GM12878 (cell line): ENCODE data around the gene PIK3R4. TPM values are rescaled to one million over a fixed set of nuclear protein-coding genes. Genes with fewer than 3 reads are reported as not detected.

ENCODE experiments used
- ATF7 ChIP-seq: fragments of 450-650 bp; IDR thresholded peaks from 2 replicates; pipeline ENCODE4 v1.6.1; 2016; ENCODE audit warnings: low read depth, mild to moderate bottlenecking
- BCL11A ChIP-seq: IDR thresholded peaks from 2 replicates; pipeline ENCODE4 v1.6.1; 2011; ENCODE audit warnings: low read depth, low read length
- CBX3 ChIP-seq: fragments of 200-600 bp; sonication (generic); IDR thresholded peaks from 2 replicates; pipeline ENCODE4 v1.6.1; 2016; ENCODE audit warnings: low read depth, borderline replicate concordance
- ESRRA ChIP-seq: IDR thresholded peaks from 2 replicates; pipeline ENCODE4 v1.6.1; 2012; ENCODE audit warnings: mild to moderate bottlenecking, low read length, improper control_type of control experiment
- FOS ChIP-seq: IDR thresholded peaks from 3 replicates; pipeline ENCODE4 v1.6.1; 2011; ENCODE audit warnings: borderline replicate concordance; ENCODE audit not compliant: insufficient read length; ENCODE audit errors: extremely low read depth
- FOXK2 ChIP-seq: fragments of 450-650 bp; IDR thresholded peaks from 2 replicates; pipeline ENCODE4 v1.6.1; 2017; ENCODE audit warnings: mild to moderate bottlenecking, moderate library complexity
- KAT2A ChIP-seq: conservative IDR thresholded peaks from 2 replicates; pipeline ENCODE4 v1.6.1; 2011; ENCODE audit warnings: low read depth, low read length; ENCODE audit not compliant: control insufficient read depth
- MEF2B ChIP-seq: fragments of 450-650 bp; IDR thresholded peaks from 2 replicates; pipeline ENCODE4 v1.6.1; 2018; ENCODE audit warnings: mild to moderate bottlenecking, moderate library complexity; ENCODE audit not compliant: partially characterized antibody, poor library complexity, severe bottlenecking
- MXI1 ChIP-seq: fragments of 150-350 bp; IDR thresholded peaks from 2 replicates; pipeline ENCODE4 v1.6.1; 2011; ENCODE audit warnings: low read depth, mild to moderate bottlenecking, inconsistent platforms, low read length, improper control_type of control experiment
- NFXL1 ChIP-seq: fragments of 450-650 bp; IDR thresholded peaks from 2 replicates; pipeline ENCODE4 v1.6.1; 2017; ENCODE audit warnings: antibody characterized with exemption, mild to moderate bottlenecking, borderline replicate concordance
- NR2F1 ChIP-seq: fragments of 450-650 bp; conservative IDR thresholded peaks from 2 replicates; pipeline ENCODE4 v1.6.1; 2017; ENCODE audit warnings: mild to moderate bottlenecking
- RFX5 ChIP-seq: IDR thresholded peaks from 2 replicates; pipeline ENCODE4 v1.6.1; 2011; ENCODE audit warnings: low read depth, low read length, improper control_type of control experiment
- SMAD5 ChIP-seq: IDR thresholded peaks from 2 replicates; pipeline ENCODE4 v1.6.1; 2016; ENCODE audit warnings: antibody characterized with exemption, low read depth
- SPI1 ChIP-seq: IDR thresholded peaks from 2 replicates; pipeline ENCODE4 v1.6.1; 2011; ENCODE audit warnings: low read depth, mild to moderate bottlenecking, low read length, moderate library complexity, borderline replicate concordance; ENCODE audit not compliant: insufficient read depth
- SREBF1 ChIP-seq: IDR thresholded peaks from 2 replicates; pipeline ENCODE4 v1.6.1; 2012; ENCODE audit warnings: mild to moderate bottlenecking, low read length
- ZNF384 ChIP-seq: IDR thresholded peaks from 2 replicates; pipeline ENCODE4 v1.6.1; 2012; ENCODE audit warnings: low read depth, mild to moderate bottlenecking, low read length, improper control_type of control experiment, borderline replicate concordance
- polyA plus RNA-seq, 11 experiments: library from polyadenylated mRNA; depleted of rRNA in 4 of 11; unstranded in 6 of 11; stranded (reverse) in 5 of 11; fragments of >200 nt; fragmentation: Nextera tagmentation in 4 of 11; fragmentation: Illumina TruSeq in 1 of 11; extraction: Ambion mirVana in 4 of 11; extraction: Trizol in 1 of 11; gene quantifications; 1 replicate in 1 of 11; 2 replicates in 10 of 11; pipeline versions ENCODE4 v1.2.1 to v1.2.3, GENCODE V29; 2011 to 2016; ENCODE audit warnings: inconsistent platforms in 2 of 11, missing spikeins in 2 of 11, low read depth in 1 of 11
- total RNA-seq, 4 experiments: library from RNA; depleted of rRNA in 3 of 4; stranded (reverse); fragments of >200 nt in 3 of 4; fragmentation: Illumina TruSeq in 1 of 4; extraction: Trizol in 1 of 4; gene quantifications; 2 replicates each; pipeline versions ENCODE4 v1.2.1 to v1.2.3, GENCODE V29; 2013 to 2021
- TF ChIP-seq, protein P1 (sequence below): fragments of 150-350 bp; IDR thresholded peaks from 2 replicates; pipeline ENCODE4 v1.6.1; 2016; ENCODE audit warnings: low read depth, low read length
- TF ChIP-seq, protein P2 (sequence below): fragments of 450-650 bp; IDR thresholded peaks from 2 replicates; pipeline ENCODE4 v1.6.1; 2017; ENCODE audit warnings: mild to moderate bottlenecking, moderate library complexity
- TF ChIP-seq, protein P3 (sequence below): fragments of 450-650 bp; IDR thresholded peaks from 2 replicates; pipeline ENCODE4 v1.6.1; 2017; ENCODE audit warnings: mild to moderate bottlenecking
- TF ChIP-seq, protein P4 (sequence below): fragments of 450-650 bp; IDR thresholded peaks from 2 replicates; pipeline ENCODE4 v1.6.1; 2017; ENCODE audit warnings: borderline replicate concordance

PIK3R4 gene
- total and polyA plus RNA-seq, 10 of the 15 experiments (the other 5 are each of a cell fraction or from before 2014, with no cell fraction given) = 22.6 to 50.2 (median 31.1) TPM

DNA sequence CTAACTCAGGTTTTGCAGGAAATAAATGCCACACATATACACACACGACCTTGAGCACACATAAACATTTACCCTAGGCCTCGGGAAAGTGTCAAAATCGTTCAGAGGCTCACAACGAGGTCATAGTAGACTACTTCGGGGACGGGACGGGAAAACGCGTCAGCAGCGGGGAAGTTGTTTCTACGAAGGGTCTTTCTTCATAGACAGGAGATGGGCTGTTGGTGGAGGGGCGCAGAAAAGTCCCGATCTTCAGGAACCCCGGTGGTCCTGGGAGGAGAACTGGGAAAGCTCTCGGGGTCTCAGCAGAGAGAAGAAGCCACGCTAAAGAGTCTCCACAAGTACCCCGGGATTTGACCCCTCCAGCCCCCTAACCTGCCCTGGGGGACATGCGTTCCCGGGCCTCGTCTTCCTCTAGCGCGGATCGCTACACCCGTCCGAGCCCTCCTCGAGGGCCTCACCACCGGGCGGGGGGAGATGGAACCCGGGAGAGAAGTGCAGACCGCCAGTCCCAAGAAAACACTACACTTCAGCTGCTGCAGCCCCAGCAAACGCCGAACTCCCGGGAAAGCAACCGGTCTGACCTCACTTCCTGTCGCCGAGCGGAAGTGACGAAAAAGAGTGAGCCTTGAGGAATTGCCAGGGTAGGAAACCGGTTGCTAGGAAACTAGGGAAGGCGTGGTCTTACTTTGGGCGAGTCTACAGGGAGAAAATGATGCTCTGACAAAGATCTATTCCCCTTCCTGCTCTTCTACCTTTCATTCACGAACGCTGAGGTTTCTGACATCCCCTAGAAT is at the start of gene PIK3R4 (continued):
- TF ChIP-seq MXI1 (peak; percentile 75; the same call in 1 of the 2 replicates), SMAD5 (peak; percentile 75; the same call in 1 of the 2 replicates), FOXK2 (no peak), MEF2B (peak; percentile 13), ESRRA (no peak), SREBF1 (no peak), SPI1 (peak; percentile 64; the same call in 1 of the 2 replicates), CBX3 (no peak), BCL11A (no peak), NR2F1 (peak; percentile 63), RFX5 (no peak), FOS (no peak), ZNF384 (no peak), NFXL1 (no peak), KAT2A (no peak), ATF7 (peak; percentile 77)
- TF ChIP-seq, protein P1, sequence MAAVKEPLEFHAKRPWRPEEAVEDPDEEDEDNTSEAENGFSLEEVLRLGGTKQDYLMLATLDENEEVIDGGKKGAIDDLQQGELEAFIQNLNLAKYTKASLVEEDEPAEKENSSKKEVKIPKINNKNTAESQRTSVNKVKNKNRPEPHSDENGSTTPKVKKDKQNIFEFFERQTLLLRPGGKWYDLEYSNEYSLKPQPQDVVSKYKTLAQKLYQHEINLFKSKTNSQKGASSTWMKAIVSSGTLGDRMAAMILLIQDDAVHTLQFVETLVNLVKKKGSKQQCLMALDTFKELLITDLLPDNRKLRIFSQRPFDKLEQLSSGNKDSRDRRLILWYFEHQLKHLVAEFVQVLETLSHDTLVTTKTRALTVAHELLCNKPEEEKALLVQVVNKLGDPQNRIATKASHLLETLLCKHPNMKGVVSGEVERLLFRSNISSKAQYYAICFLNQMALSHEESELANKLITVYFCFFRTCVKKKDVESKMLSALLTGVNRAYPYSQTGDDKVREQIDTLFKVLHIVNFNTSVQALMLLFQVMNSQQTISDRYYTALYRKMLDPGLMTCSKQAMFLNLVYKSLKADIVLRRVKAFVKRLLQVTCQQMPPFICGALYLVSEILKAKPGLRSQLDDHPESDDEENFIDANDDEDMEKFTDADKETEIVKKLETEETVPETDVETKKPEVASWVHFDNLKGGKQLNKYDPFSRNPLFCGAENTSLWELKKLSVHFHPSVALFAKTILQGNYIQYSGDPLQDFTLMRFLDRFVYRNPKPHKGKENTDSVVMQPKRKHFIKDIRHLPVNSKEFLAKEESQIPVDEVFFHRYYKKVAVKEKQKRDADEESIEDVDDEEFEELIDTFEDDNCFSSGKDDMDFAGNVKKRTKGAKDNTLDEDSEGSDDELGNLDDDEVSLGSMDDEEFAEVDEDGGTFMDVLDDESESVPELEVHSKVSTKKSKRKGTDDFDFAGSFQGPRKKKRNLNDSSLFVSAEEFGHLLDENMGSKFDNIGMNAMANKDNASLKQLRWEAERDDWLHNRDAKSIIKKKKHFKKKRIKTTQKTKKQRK = no peak
- TF ChIP-seq, protein P2, sequence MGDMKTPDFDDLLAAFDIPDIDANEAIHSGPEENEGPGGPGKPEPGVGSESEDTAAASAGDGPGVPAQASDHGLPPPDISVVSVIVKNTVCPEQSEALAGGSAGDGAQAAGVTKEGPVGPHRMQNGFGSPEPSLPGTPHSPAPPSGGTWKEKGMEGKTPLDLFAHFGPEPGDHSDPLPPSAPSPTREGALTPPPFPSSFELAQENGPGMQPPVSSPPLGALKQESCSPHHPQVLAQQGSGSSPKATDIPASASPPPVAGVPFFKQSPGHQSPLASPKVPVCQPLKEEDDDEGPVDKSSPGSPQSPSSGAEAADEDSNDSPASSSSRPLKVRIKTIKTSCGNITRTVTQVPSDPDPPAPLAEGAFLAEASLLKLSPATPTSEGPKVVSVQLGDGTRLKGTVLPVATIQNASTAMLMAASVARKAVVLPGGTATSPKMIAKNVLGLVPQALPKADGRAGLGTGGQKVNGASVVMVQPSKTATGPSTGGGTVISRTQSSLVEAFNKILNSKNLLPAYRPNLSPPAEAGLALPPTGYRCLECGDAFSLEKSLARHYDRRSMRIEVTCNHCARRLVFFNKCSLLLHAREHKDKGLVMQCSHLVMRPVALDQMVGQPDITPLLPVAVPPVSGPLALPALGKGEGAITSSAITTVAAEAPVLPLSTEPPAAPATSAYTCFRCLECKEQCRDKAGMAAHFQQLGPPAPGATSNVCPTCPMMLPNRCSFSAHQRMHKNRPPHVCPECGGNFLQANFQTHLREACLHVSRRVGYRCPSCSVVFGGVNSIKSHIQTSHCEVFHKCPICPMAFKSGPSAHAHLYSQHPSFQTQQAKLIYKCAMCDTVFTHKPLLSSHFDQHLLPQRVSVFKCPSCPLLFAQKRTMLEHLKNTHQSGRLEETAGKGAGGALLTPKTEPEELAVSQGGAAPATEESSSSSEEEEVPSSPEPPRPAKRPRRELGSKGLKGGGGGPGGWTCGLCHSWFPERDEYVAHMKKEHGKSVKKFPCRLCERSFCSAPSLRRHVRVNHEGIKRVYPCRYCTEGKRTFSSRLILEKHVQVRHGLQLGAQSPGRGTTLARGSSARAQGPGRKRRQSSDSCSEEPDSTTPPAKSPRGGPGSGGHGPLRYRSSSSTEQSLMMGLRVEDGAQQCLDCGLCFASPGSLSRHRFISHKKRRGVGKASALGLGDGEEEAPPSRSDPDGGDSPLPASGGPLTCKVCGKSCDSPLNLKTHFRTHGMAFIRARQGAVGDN = no peak
- TF ChIP-seq, protein P3, sequence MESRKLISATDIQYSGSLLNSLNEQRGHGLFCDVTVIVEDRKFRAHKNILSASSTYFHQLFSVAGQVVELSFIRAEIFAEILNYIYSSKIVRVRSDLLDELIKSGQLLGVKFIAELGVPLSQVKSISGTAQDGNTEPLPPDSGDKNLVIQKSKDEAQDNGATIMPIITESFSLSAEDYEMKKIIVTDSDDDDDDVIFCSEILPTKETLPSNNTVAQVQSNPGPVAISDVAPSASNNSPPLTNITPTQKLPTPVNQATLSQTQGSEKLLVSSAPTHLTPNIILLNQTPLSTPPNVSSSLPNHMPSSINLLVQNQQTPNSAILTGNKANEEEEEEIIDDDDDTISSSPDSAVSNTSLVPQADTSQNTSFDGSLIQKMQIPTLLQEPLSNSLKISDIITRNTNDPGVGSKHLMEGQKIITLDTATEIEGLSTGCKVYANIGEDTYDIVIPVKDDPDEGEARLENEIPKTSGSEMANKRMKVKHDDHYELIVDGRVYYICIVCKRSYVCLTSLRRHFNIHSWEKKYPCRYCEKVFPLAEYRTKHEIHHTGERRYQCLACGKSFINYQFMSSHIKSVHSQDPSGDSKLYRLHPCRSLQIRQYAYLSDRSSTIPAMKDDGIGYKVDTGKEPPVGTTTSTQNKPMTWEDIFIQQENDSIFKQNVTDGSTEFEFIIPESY = no peak
- TF ChIP-seq, protein P4, sequence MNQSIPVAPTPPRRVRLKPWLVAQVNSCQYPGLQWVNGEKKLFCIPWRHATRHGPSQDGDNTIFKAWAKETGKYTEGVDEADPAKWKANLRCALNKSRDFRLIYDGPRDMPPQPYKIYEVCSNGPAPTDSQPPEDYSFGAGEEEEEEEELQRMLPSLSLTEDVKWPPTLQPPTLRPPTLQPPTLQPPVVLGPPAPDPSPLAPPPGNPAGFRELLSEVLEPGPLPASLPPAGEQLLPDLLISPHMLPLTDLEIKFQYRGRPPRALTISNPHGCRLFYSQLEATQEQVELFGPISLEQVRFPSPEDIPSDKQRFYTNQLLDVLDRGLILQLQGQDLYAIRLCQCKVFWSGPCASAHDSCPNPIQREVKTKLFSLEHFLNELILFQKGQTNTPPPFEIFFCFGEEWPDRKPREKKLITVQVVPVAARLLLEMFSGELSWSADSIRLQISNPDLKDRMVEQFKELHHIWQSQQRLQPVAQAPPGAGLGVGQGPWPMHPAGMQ = no peak
